CD4-positive, alpha-beta memory T cell (primary cell): ENCODE measurements around the gene MYBBP1A. TPM values are rescaled to one million over a fixed set of nuclear protein-coding genes. Genes with fewer than 3 reads are reported as not detected.

Experiments used
- CTCF ChIA-PET: fragments of 350-600 bp; sonication (Branson Sonifier 250); formaldehyde crosslinking; loops from one replicate; lab custom pipeline; 2021; ENCODE audit warnings: inconsistent platforms; ENCODE audit not compliant: partially characterized antibody; lab: Charles Lee
- POLR2A ChIA-PET: fragments of 350-600 bp; sonication (Branson Sonifier 250); formaldehyde crosslinking; loops from one replicate; lab custom pipeline; 2021; ENCODE audit not compliant: partially characterized antibody; lab: Charles Lee
- DNase-seq, 5 donors: peaks; one replicate each; pipeline versions ENCODE4 v3.0.0 to v3.0.0-alpha.2; 2020 to 2022; ENCODE audit warnings: mixed read lengths in 1 of 5
- H3K27ac ChIP-seq: one replicate; pipeline ENCODE4 v1.7.0; 2013; ENCODE audit warnings: low read depth, low read length
- H3K27me3 ChIP-seq: 2 replicates; pipeline ENCODE4 v1.7.0; 2013; ENCODE audit warnings: mild to moderate bottlenecking, low read length, moderate library complexity; ENCODE audit not compliant: insufficient read depth
- H3K36me3 ChIP-seq: 2 replicates; pipeline ENCODE4 v1.7.0; 2013; ENCODE audit warnings: mild to moderate bottlenecking, low read length, moderate library complexity; ENCODE audit not compliant: insufficient read depth
- H3K4me1 ChIP-seq: 2 replicates; pipeline ENCODE4 v1.7.0; 2013; ENCODE audit warnings: mild to moderate bottlenecking, low read length, moderate library complexity; ENCODE audit not compliant: insufficient read depth
- H3K4me3 ChIP-seq, 2 donors: one replicate each; pipeline ENCODE4 v1.7.0; 2013; ENCODE audit warnings: low read length in 2 of 2, mild to moderate bottlenecking in 1 of 2
- H3K9me3 ChIP-seq, 2 donors: one replicate each; pipeline ENCODE4 v1.7.0; 2013; ENCODE audit warnings: low read length in 2 of 2, control low read depth in 1 of 2; ENCODE audit not compliant: control insufficient read depth in 1 of 2
- H3K27ac Mint-ChIP-seq, 7 donors: one replicate each; pipeline ENCODE4 v1.8.0; 2020 to 2021; ENCODE audit warnings: mixed read lengths in 7 of 7, mild to moderate bottlenecking in 6 of 7, inconsistent platforms in 3 of 7, moderate library complexity in 3 of 7
- H3K27me3 Mint-ChIP-seq, 2 donors: one replicate each; pipeline ENCODE4 v1.8.0; 2020 to 2021; ENCODE audit warnings: mixed read lengths in 2 of 2
- H3K36me3 Mint-ChIP-seq, 2 donors: one replicate each; pipeline ENCODE4 v1.8.0; 2020 to 2021; ENCODE audit warnings: mixed read lengths in 2 of 2, inconsistent platforms in 1 of 2, mild to moderate bottlenecking in 1 of 2
- H3K4me1 Mint-ChIP-seq, 4 donors: one replicate each; pipeline ENCODE4 v1.8.0; 2020 to 2021; ENCODE audit warnings: mixed read lengths in 4 of 4, mild to moderate bottlenecking in 1 of 4
- H3K4me3 Mint-ChIP-seq, 8 donors: one replicate each; pipeline ENCODE4 v1.8.0; 2020 to 2021; ENCODE audit warnings: mixed read lengths in 8 of 8, mild to moderate bottlenecking in 7 of 8, moderate library complexity in 6 of 8, inconsistent platforms in 3 of 8
- H3K9me3 Mint-ChIP-seq, 8 donors: one replicate each; pipeline ENCODE4 v1.8.0; 2020 to 2021; ENCODE audit warnings: mixed read lengths in 8 of 8, mild to moderate bottlenecking in 5 of 8, inconsistent platforms in 3 of 8, moderate library complexity in 1 of 8
- intact Hi-C: fragments of 100-400 bp; cut with micrococcal nuclease; formaldehyde crosslinking; loops from one replicate; pipeline ENCODE4 v1.15.1; 2023
- polyA plus RNA-seq, 2 donors: library from polyadenylated mRNA; unstranded; fragments of 300-500 nt; fragmentation: Illumina TruSeq; gene quantifications; one replicate each; pipeline ENCODE4 v1.2.3, GENCODE V29; 2021
- total RNA-seq, 2 experiments: library from RNA; stranded (reverse); gene quantifications; one replicate each; pipeline ENCODE4 v1.2.3, GENCODE V29; 2021

Gene MYBBP1A
- total and polyA plus RNA-seq, 4 experiments from 2014 or later, result 12.5 to 74.7 (median 54.3) TPM

GRCh38 chr17:4520060-4520893 lies 34.9 kb downstream of the MYBBP1A start:
- POLR2A ChIA-PET, result interaction anchor here (0.6 kb wide), 1 partner anchor 117 kb away, joined by 3 read pairs; no protein-coding TSS in a partner anchor
- H3K9me3 Mint-ChIP-seq, result no peaks in the 10 kb centered on the region
- H3K4me3 Mint-ChIP-seq, result no peak overlapping the region
- H3K27ac Mint-ChIP-seq, result no peak overlapping the region
- H3K27ac ChIP-seq, result no peak overlapping the region
- CTCF ChIA-PET, result no interaction called here
- intact Hi-C loops, result no loop called here
- H3K36me3 Mint-ChIP-seq, result no peaks in the 10 kb centered on the region
- no peaks in the 10 kb centered on the region for H3K27me3 Mint-ChIP-seq
- H3K4me1 Mint-ChIP-seq, result peaks cover 0 to 1% (median 0%) of the 10 kb centered on the region in 4 donors
- DNase-seq, result no peak
- no peaks in the 10 kb centered on the region for H3K36me3 ChIP-seq
- no peak overlapping the region for H3K4me3 ChIP-seq
- H3K27me3 ChIP-seq, result no peaks in the 10 kb centered on the region
- H3K4me1 ChIP-seq, result no peaks in the 10 kb centered on the region
- H3K9me3 ChIP-seq, result no peaks in the 10 kb centered on the region

DNA sequence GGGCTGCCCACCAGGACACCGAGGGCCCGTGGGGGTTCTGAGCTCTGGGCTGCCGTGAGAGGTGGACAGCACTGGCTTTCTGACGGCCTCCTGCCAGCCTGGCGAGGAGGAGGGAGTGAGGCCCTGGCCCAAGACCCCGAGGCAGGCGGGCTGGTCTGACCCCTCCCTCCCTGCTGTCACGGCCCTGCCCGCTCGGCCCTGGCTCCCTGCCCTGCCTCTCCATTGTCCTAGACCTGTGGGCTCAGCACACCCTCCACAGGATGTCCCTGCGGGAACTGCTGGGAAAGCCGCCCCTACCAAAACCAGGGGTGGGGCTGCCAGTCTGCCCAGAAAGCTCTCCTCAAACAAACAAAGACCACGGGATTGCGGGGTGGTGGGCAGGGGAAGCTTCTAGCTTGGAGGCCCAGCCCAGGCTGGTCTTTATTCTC lies 35.8 kb downstream of the MYBBP1A start:
- intact Hi-C loops, result no loop called here
- H3K9me3 Mint-ChIP-seq, result no peaks in the 10 kb centered on the region
- no peaks in the 10 kb centered on the region for H3K27me3 Mint-ChIP-seq
- H3K9me3 ChIP-seq, result no peaks in the 10 kb centered on the region
- ChIA-PET CTCF (interaction anchor here (1.1 kb wide), 1 partner anchor 98 kb away, joined by 4 read pairs; no protein-coding TSS in a partner anchor), POLR2A (interaction anchor here (0.6 kb wide), 1 partner anchor 118 kb away, joined by 3 read pairs; no protein-coding TSS in a partner anchor)
- no peaks in the 10 kb centered on the region for H3K36me3 ChIP-seq
- no peak for DNase-seq
- H3K27me3 ChIP-seq, result no peaks in the 10 kb centered on the region
- no peak overlapping the region for H3K4me3 Mint-ChIP-seq
- peak overlapping the region in 1 of 7 donors; percentile 42 for H3K27ac Mint-ChIP-seq
- no peaks in the 10 kb centered on the region for H3K4me1 ChIP-seq
- H3K4me3 ChIP-seq, result no peak overlapping the region
- H3K27ac ChIP-seq, result no peak overlapping the region
- H3K36me3 Mint-ChIP-seq, result no peaks in the 10 kb centered on the region
- peaks cover 0 to 1% (median 0%) of the 10 kb centered on the region in 4 donors for H3K4me1 Mint-ChIP-seq

GRCh38 chr17:4518901-4519300 lies 36.3 kb downstream of the MYBBP1A start:
- H3K4me1 ChIP-seq, result no peaks in the 10 kb centered on the region
- H3K4me1 Mint-ChIP-seq, result peaks cover 0 to 1% (median 0%) of the 10 kb centered on the region in 4 donors
- H3K27me3 Mint-ChIP-seq, result no peaks in the 10 kb centered on the region
- H3K27ac Mint-ChIP-seq, result no peak overlapping the region
- H3K36me3 ChIP-seq, result no peaks in the 10 kb centered on the region
- ChIA-PET POLR2A (no interaction called here), CTCF (interaction anchor here (1.1 kb wide), 1 partner anchor 98 kb away, joined by 4 read pairs; no protein-coding TSS in a partner anchor)
- H3K27ac ChIP-seq, result no peak overlapping the region
- H3K27me3 ChIP-seq, result no peaks in the 10 kb centered on the region
- no peak for DNase-seq
- intact Hi-C loops, result no loop called here
- no peak overlapping the region for H3K4me3 ChIP-seq
- no peaks in the 10 kb centered on the region for H3K9me3 ChIP-seq
- H3K9me3 Mint-ChIP-seq, result no peaks in the 10 kb centered on the region
- H3K4me3 Mint-ChIP-seq, result no peak overlapping the region
- no peaks in the 10 kb centered on the region for H3K36me3 Mint-ChIP-seq

GRCh38 chr17:4516735-4517134 lies 38.4 kb downstream of the MYBBP1A start:
- no peak overlapping the region for H3K27ac Mint-ChIP-seq
- CTCF ChIA-PET, result no interaction called here
- POLR2A ChIA-PET, result no interaction called here

GRCh38 chr17:4515501-4515900 lies 39.7 kb downstream of the MYBBP1A start:
- Mint-ChIP-seq H3K9me3 (no peaks in the 10 kb centered on the region), H3K4me1 (peaks cover 0 to 7% (median 3%) of the 10 kb centered on the region in 4 donors)
- CTCF ChIA-PET, result no interaction called here

More at GRCh38 chr17:4516735-4517134, 38.4 kb downstream of the MYBBP1A start:
- Histone ChIP-seq H3K9me3 (no peaks in the 10 kb centered on the region), H3K36me3 (no peaks in the 10 kb centered on the region), H3K4me1 (no peaks in the 10 kb centered on the region), H3K4me3 (no peak overlapping the region), H3K27ac (no peak overlapping the region), H3K27me3 (no peaks in the 10 kb centered on the region)
- intact Hi-C loops, result no loop called here
- Mint-ChIP-seq H3K4me3 (no peak overlapping the region), H3K36me3 (no peaks in the 10 kb centered on the region), H3K9me3 (no peaks in the 10 kb centered on the region), H3K27me3 (no peaks in the 10 kb centered on the region), H3K4me1 (peaks cover 0 to 1% (median 0%) of the 10 kb centered on the region in 4 donors)
- no peak for DNase-seq

GRCh38 chr17:4514779-4515178 lies 40.4 kb downstream of the MYBBP1A start:
- ChIA-PET CTCF (no interaction called here), POLR2A (no interaction called here)
- Mint-ChIP-seq H3K27ac (no peak overlapping the region), H3K4me3 (no peak overlapping the region), H3K27me3 (no peaks in the 10 kb centered on the region), H3K9me3 (no peaks in the 10 kb centered on the region), H3K36me3 (no peaks in the 10 kb centered on the region), H3K4me1 (peaks cover 0 to 8% (median 3%) of the 10 kb centered on the region in 4 donors)
- Histone ChIP-seq H3K4me1 (no peaks in the 10 kb centered on the region), H3K9me3 (no peaks in the 10 kb centered on the region), H3K36me3 (no peaks in the 10 kb centered on the region), H3K27me3 (no peaks in the 10 kb centered on the region), H3K4me3 (no peak overlapping the region), H3K27ac (no peak overlapping the region)
- DNase-seq, result no peak
- intact Hi-C loops, result no loop called here

More at GRCh38 chr17:4515501-4515900, 39.7 kb downstream of the MYBBP1A start:
- Mint-ChIP-seq H3K27ac (no peak overlapping the region), H3K4me3 (no peak overlapping the region), H3K36me3 (no peaks in the 10 kb centered on the region), H3K27me3 (no peaks in the 10 kb centered on the region)
- no peak overlapping the region for H3K27ac ChIP-seq
- no peaks in the 10 kb centered on the region for H3K9me3 ChIP-seq
- intact Hi-C loops, result no loop called here
- H3K4me3 ChIP-seq, result no peak overlapping the region
- H3K4me1 ChIP-seq, result no peaks in the 10 kb centered on the region
- H3K36me3 ChIP-seq, result no peaks in the 10 kb centered on the region
- POLR2A ChIA-PET, result no interaction called here
- H3K27me3 ChIP-seq, result no peaks in the 10 kb centered on the region
- DNase-seq, result no peak

DNA sequence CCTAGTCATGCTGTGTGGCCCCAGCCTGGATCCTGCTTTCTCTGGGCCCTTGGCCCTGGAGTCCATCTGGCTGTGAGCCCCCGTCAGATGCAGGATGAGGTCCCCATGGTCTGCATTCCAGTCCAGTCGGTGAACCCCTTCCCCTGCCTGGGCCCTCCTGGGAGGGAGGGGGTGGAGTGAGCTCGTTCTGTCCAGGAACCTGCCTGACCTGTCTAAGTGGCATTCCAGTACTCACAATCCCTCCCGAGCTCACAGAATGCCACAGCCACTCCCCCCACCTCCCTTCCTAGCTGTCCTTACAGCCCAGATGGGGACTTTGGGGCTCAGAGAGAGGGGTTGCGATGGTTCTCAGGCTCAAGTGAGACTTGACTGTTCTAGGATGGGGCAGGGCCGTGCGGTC lies 41.0 kb downstream of the MYBBP1A start:
- Mint-ChIP-seq H3K27ac (no peak overlapping the region), H3K4me1 (peaks cover 4 to 14% (median 9%) of the 10 kb centered on the region in 4 donors), H3K36me3 (no peaks in the 10 kb centered on the region), H3K27me3 (no peaks in the 10 kb centered on the region), H3K9me3 (no peaks in the 10 kb centered on the region), H3K4me3 (no peak overlapping the region)
- H3K27ac ChIP-seq, result no peak overlapping the region
- H3K36me3 ChIP-seq, result no peaks in the 10 kb centered on the region
- no peak overlapping the region for H3K4me3 ChIP-seq
- intact Hi-C loops, result no loop called here
- ChIA-PET CTCF (no interaction called here), POLR2A (no interaction called here)
- no peaks in the 10 kb centered on the region for H3K27me3 ChIP-seq
- no peak for DNase-seq
- peaks cover 6% of the 10 kb centered on the region for H3K4me1 ChIP-seq
- H3K9me3 ChIP-seq, result no peaks in the 10 kb centered on the region
